SK-N-SH (cell line): Measurements from ENCODE around the gene OR52M1. TPM values are rescaled to one million over a fixed set of nuclear protein-coding genes. Genes with fewer than 3 reads are reported as not detected.

Source experiments
- CTCF ChIA-PET: fragments of 300-600, 350-600 bp; formaldehyde crosslinking; extraction: SDS; loops from one replicate; lab custom pipeline; 2021; lab: Yijun Ruan, JAX
- POLR2A ChIA-PET: fragments of 350-600 bp; sonication (Branson Sonifier 250); formaldehyde crosslinking; extraction: SDS; loops from one replicate; lab custom pipeline; 2020; ENCODE audit warnings: antibody characterized with exemption, inconsistent platforms; lab: Yijun Ruan, JAX
- DNase-seq: peaks from one replicate; pipeline ENCODE4 v3.0.0; 2012
- H2AFZ ChIP-seq: fragments of 200-600 bp; sonication (generic); 2 replicates; pipeline ENCODE4 v1.8.1; 2016; ENCODE audit warnings: antibody characterized with exemption, mild to moderate bottlenecking, low read depth
- H3F3A ChIP-seq: fragments of 200-600 bp; sonication (generic); replicated peaks from 2 replicates; pipeline ENCODE3; 2016; ENCODE audit warnings: antibody characterized with exemption, mild to moderate bottlenecking; ENCODE audit not compliant: insufficient read depth
- H3K27ac ChIP-seq, 2 experiments: fragments of 200-500 bp in 1 of 2; fragments of 200-600 bp in 1 of 2; sonication (Bioruptor generic) in 1 of 2; sonication (generic), shearing (Covaris generic) in 1 of 2; 2 replicates each; pipeline versions ENCODE4 v1.5.1 to v1.6.1; 2014 to 2016; ENCODE audit warnings: low read depth in 2 of 2, inconsistent platforms in 1 of 2, low read length in 1 of 2, mild to moderate bottlenecking in 1 of 2, mixed read lengths in 1 of 2
- H3K27me3 ChIP-seq: fragments of 200-600 bp; sonication (generic), shearing (Covaris generic); 2 replicates; pipeline ENCODE4 v1.6.1; 2016; ENCODE audit warnings: mixed run types; ENCODE audit not compliant: insufficient read depth
- H3K36me3 ChIP-seq, 2 experiments: fragments of 200-500 bp in 1 of 2; fragments of 200-600 bp in 1 of 2; sonication (Bioruptor generic) in 1 of 2; sonication (generic) in 1 of 2; replicated peaks in 1 of 2; 2 replicates each; pipeline versions ENCODE3 to v1.5.1; 2014 to 2016; ENCODE audit warnings: low read length in 1 of 2, mild to moderate bottlenecking in 1 of 2; ENCODE audit not compliant: insufficient read depth in 2 of 2, control insufficient read depth in 1 of 2
- H3K4me1 ChIP-seq, 2 experiments: fragments of 200-500 bp in 1 of 2; fragments of 200-600 bp in 1 of 2; sonication (Bioruptor generic) in 1 of 2; sonication (generic), shearing (Covaris generic) in 1 of 2; 2 replicates each; pipeline versions ENCODE4 v1.5.1 to v1.6.1; 2014 to 2016; ENCODE audit warnings: low read depth in 1 of 2, low read length in 1 of 2, mixed run types in 1 of 2; ENCODE audit not compliant: insufficient read depth in 2 of 2, control insufficient read depth in 1 of 2
- H3K4me2 ChIP-seq: fragments of 200-600 bp; sonication (generic), shearing (Covaris generic); 2 replicates; pipeline ENCODE4 v1.6.1; 2017; ENCODE audit warnings: mixed run types
- H3K4me3 ChIP-seq, 2 experiments: fragments of 200-500 bp in 1 of 2; fragments of 200-600 bp in 1 of 2; sonication (Bioruptor generic) in 1 of 2; sonication (generic), shearing (Covaris generic) in 1 of 2; 2 replicates each; pipeline versions ENCODE4 v1.5.1 to v1.8.1; 2014 to 2016; ENCODE audit warnings: low read depth in 2 of 2, inconsistent platforms in 1 of 2, low read length in 1 of 2, mild to moderate bottlenecking in 1 of 2, mixed read lengths in 1 of 2, moderate library complexity in 1 of 2
- H3K79me2 ChIP-seq: fragments of 200-600 bp; sonication (generic); 2 replicates; pipeline ENCODE4 v1.8.1; 2017; ENCODE audit warnings: mild to moderate bottlenecking; ENCODE audit not compliant: insufficient read depth
- H3K9ac ChIP-seq: fragments of 200-600 bp; sonication (generic); 2 replicates; pipeline ENCODE4 v1.6.1; 2017; ENCODE audit warnings: mixed run types
- H3K9me2 ChIP-seq: fragments of 200-600 bp; sonication (generic); 2 replicates; pipeline ENCODE4 v1.6.1; 2017; ENCODE audit warnings: mixed run types
- H3K9me3 ChIP-seq: fragments of 200-600 bp; sonication (generic); 2 replicates; pipeline ENCODE4 v1.6.1; 2017; ENCODE audit warnings: mixed run types, mild to moderate bottlenecking, moderate library complexity
- H4K20me1 ChIP-seq: fragments of 200-600 bp; sonication (generic); 2 replicates; pipeline ENCODE4 v1.6.1; 2017; ENCODE audit warnings: mild to moderate bottlenecking, mixed run types; ENCODE audit not compliant: insufficient read depth
- ELF1 ChIP-seq: IDR thresholded peaks from 2 replicates; pipeline ENCODE4 v1.4.0; 2012
- FOSL2 ChIP-seq: IDR thresholded peaks from 2 replicates; pipeline ENCODE4 v1.4.0; 2012; ENCODE audit warnings: low read depth, mild to moderate bottlenecking, moderate library complexity, borderline replicate concordance
- FOXJ3 ChIP-seq: sonication (generic); formaldehyde crosslinking; IDR thresholded peaks from 2 replicates; pipeline ENCODE4 v1.5.1; 2020; ENCODE audit warnings: mild to moderate bottlenecking, missing genetic modification reagents
- FOXM1 ChIP-seq: IDR thresholded peaks from 2 replicates; pipeline ENCODE4 v1.4.0; 2012; ENCODE audit warnings: low read depth, mild to moderate bottlenecking
- GABPA ChIP-seq: IDR thresholded peaks from 2 replicates; pipeline ENCODE4 v1.4.0; 2012; ENCODE audit warnings: low read depth, mild to moderate bottlenecking
- GATA2 ChIP-seq: sonication (generic); formaldehyde crosslinking; IDR thresholded peaks from 2 replicates; pipeline ENCODE4 v1.5.0; 2020; ENCODE audit warnings: mild to moderate bottlenecking, missing genetic modification reagents
- MEF2A ChIP-seq: IDR thresholded peaks from 2 replicates; pipeline ENCODE4 v1.4.0; 2012; ENCODE audit warnings: low read depth, borderline replicate concordance
- MXI1 ChIP-seq: IDR thresholded peaks from 2 replicates; pipeline ENCODE4 v1.6.1; 2012; ENCODE audit warnings: mild to moderate bottlenecking, low read depth, low read length, improper control_type of control experiment
- POLR2AphosphoS5 ChIP-seq: IDR thresholded peaks from 2 replicates; pipeline ENCODE4 v1.6.1; 2012; ENCODE audit warnings: low read depth, low read length
- RCOR1 ChIP-seq: fragments of 150-350 bp; IDR thresholded peaks from 2 replicates; pipeline ENCODE4 v1.6.1; 2017; ENCODE audit warnings: antibody characterized with exemption, low read length
- RXRA ChIP-seq: IDR thresholded peaks from 2 replicates; pipeline ENCODE4 v1.4.0; 2012; ENCODE audit warnings: low read depth, mild to moderate bottlenecking, borderline replicate concordance
- SIN3A ChIP-seq: IDR thresholded peaks from 2 replicates; pipeline ENCODE4 v1.6.1; 2012; ENCODE audit warnings: low read depth, mild to moderate bottlenecking, low read length, moderate library complexity, borderline replicate concordance
- SMC3 ChIP-seq: IDR thresholded peaks from 2 replicates; pipeline ENCODE4 v1.6.1; 2012; ENCODE audit warnings: low read depth, low read length, improper control_type of control experiment
- TAF1 ChIP-seq: IDR thresholded peaks from 2 replicates; pipeline ENCODE4 v1.6.1; 2012; ENCODE audit warnings: low read depth, mild to moderate bottlenecking, low read length, moderate library complexity, borderline replicate concordance
- TCF12 ChIP-seq: IDR thresholded peaks from 2 replicates; pipeline ENCODE4 v1.4.0; 2012
- TEAD4 ChIP-seq: IDR thresholded peaks from 2 replicates; pipeline ENCODE4 v1.4.0; 2012; ENCODE audit warnings: mild to moderate bottlenecking, borderline replicate concordance; ENCODE audit not compliant: insufficient read depth
- WGBS: methylation state at CpG from one replicate; pipeline ENCODE4 v1.1.6; 2017; ENCODE audit warnings: low lambda C conversion rate; 5-methylcytosine and 5-hydroxymethylcytosine counted together
- polyA plus RNA-seq, 3 experiments: library from polyadenylated mRNA; depleted of rRNA; stranded (reverse); fragments of >200 nt; gene quantifications; 2 replicates each; pipeline ENCODE4 v1.2.3, GENCODE V29; 2012
- TF ChIP-seq, protein P1 (sequence below): IDR thresholded peaks from 2 replicates; pipeline ENCODE4 v1.4.0; 2012; ENCODE audit warnings: low read depth
- TF ChIP-seq, protein P2 (sequence below): IDR thresholded peaks from 2 replicates; pipeline ENCODE4 v1.4.0; 2012; ENCODE audit warnings: low read depth, borderline replicate concordance
- TF ChIP-seq, protein P3 (sequence below): fragments of 200-600 bp; sonication (generic); IDR thresholded peaks from 2 replicates; pipeline ENCODE4 v1.6.1; 2017; ENCODE audit warnings: antibody characterized with exemption, mild to moderate bottlenecking, moderate library complexity
- TF ChIP-seq, protein P4 (sequence below): IDR thresholded peaks from 2 replicates; pipeline ENCODE4 v1.6.1; 2012; ENCODE audit warnings: mild to moderate bottlenecking, low read depth, low read length, moderate library complexity
- TF ChIP-seq, protein P5 (sequence below): IDR thresholded peaks from 2 replicates; pipeline ENCODE4; 2012

Gene OR52M1
- polyA plus RNA-seq, 1 of the 3 experiments (the other 2 are of a cell fraction): not detected

DNA sequence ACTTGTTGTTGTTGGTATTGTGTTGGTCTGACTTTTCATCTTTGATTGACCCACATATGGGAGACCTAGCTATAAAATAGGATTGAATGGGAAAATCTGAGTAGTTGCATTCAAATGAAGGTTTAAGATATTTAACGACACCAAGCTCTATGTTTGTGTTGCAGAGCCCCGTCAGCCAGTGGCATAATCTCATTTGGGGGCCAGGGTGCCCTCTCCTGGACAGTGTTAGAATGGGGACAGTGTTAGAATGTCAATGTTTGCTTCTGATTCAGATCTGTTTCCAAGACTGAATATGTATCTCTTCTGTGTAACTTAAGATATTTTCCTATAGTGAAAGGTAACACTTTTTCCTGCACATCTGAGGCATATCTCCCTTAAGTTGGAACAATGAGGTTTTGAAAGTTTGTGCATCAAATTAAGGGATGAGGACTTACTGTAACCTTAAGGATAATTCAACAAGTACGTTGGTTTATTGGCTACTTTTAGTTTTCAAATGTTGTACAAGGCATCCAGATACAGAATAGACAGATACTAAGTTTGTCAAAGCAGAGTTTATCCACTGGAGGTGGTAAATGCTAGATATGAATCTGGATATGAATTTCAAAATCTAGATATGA is 5.3 kb upstream of the OR52M1 start (continued):
- TF ChIP-seq SMC3 (peak; percentile 63), ELF1 (no peak), TAF1 (no peak)

DNA sequence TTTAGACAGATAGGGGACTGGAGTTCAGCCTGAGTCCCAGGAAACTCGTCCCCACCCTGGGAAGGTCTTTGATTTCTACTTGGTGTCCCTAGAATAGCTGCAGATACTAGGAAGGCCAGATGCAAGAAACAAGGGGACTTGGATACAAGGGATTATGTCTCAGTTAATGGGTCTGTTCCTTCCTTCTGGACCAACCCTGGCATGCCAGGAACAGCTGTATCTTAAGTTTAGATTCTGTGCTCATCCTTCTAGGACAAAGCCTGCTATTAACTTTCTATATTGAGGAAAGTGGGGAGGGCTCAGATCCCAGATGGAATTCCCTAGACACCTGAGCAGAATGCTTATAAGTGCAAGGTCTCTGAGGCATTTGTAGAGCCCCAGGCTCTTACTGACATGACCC is 3.9 kb upstream of the OR52M1 start:
- Histone ChIP-seq H4K20me1 (no peaks in the 10 kb centered on the region), H3K9me3 (no peaks in the 10 kb centered on the region), H3F3A (no peaks in the 10 kb centered on the region), H2AFZ (no peak overlapping the region), H3K4me3 (no peak overlapping the region), H3K27ac (no peak overlapping the region), H3K9me2 (no peaks in the 10 kb centered on the region), H3K36me3 (no peaks in the 10 kb centered on the region), H3K27me3 (peaks cover 5% of the 10 kb centered on the region; the same call in 1 of the 2 replicates), H3K4me2 (no peak overlapping the region), H3K4me1 (no peaks in the 10 kb centered on the region), H3K79me2 (no peaks in the 10 kb centered on the region), H3K9ac (no peak overlapping the region)
- no peak for TF ChIP-seq FOSL2
- no peak for TF ChIP-seq GATA2 (CRISPR knock-in tag)
- TF ChIP-seq, protein P1, sequence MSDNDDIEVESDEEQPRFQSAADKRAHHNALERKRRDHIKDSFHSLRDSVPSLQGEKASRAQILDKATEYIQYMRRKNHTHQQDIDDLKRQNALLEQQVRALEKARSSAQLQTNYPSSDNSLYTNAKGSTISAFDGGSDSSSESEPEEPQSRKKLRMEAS: no peak
- no peak for TF ChIP-seq FOXJ3 (CRISPR knock-in tag)
- no peak for TF ChIP-seq POLR2AphosphoS5
- TF ChIP-seq, protein P2, sequence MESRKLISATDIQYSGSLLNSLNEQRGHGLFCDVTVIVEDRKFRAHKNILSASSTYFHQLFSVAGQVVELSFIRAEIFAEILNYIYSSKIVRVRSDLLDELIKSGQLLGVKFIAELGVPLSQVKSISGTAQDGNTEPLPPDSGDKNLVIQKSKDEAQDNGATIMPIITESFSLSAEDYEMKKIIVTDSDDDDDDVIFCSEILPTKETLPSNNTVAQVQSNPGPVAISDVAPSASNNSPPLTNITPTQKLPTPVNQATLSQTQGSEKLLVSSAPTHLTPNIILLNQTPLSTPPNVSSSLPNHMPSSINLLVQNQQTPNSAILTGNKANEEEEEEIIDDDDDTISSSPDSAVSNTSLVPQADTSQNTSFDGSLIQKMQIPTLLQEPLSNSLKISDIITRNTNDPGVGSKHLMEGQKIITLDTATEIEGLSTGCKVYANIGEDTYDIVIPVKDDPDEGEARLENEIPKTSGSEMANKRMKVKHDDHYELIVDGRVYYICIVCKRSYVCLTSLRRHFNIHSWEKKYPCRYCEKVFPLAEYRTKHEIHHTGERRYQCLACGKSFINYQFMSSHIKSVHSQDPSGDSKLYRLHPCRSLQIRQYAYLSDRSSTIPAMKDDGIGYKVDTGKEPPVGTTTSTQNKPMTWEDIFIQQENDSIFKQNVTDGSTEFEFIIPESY: no peak
- TF ChIP-seq GABPA: no peak
- no peak for TF ChIP-seq SIN3A
- no peak for TF ChIP-seq ELF1
- TF ChIP-seq RCOR1: no peak
- no peak for TF ChIP-seq RXRA
- TF ChIP-seq TEAD4: no peak
- no peak for TF ChIP-seq MXI1
- TF ChIP-seq MEF2A: no peak
- TF ChIP-seq, protein P3, sequence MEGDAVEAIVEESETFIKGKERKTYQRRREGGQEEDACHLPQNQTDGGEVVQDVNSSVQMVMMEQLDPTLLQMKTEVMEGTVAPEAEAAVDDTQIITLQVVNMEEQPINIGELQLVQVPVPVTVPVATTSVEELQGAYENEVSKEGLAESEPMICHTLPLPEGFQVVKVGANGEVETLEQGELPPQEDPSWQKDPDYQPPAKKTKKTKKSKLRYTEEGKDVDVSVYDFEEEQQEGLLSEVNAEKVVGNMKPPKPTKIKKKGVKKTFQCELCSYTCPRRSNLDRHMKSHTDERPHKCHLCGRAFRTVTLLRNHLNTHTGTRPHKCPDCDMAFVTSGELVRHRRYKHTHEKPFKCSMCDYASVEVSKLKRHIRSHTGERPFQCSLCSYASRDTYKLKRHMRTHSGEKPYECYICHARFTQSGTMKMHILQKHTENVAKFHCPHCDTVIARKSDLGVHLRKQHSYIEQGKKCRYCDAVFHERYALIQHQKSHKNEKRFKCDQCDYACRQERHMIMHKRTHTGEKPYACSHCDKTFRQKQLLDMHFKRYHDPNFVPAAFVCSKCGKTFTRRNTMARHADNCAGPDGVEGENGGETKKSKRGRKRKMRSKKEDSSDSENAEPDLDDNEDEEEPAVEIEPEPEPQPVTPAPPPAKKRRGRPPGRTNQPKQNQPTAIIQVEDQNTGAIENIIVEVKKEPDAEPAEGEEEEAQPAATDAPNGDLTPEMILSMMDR: no peak
- TF ChIP-seq SMC3: no peak
- TF ChIP-seq, protein P4, sequence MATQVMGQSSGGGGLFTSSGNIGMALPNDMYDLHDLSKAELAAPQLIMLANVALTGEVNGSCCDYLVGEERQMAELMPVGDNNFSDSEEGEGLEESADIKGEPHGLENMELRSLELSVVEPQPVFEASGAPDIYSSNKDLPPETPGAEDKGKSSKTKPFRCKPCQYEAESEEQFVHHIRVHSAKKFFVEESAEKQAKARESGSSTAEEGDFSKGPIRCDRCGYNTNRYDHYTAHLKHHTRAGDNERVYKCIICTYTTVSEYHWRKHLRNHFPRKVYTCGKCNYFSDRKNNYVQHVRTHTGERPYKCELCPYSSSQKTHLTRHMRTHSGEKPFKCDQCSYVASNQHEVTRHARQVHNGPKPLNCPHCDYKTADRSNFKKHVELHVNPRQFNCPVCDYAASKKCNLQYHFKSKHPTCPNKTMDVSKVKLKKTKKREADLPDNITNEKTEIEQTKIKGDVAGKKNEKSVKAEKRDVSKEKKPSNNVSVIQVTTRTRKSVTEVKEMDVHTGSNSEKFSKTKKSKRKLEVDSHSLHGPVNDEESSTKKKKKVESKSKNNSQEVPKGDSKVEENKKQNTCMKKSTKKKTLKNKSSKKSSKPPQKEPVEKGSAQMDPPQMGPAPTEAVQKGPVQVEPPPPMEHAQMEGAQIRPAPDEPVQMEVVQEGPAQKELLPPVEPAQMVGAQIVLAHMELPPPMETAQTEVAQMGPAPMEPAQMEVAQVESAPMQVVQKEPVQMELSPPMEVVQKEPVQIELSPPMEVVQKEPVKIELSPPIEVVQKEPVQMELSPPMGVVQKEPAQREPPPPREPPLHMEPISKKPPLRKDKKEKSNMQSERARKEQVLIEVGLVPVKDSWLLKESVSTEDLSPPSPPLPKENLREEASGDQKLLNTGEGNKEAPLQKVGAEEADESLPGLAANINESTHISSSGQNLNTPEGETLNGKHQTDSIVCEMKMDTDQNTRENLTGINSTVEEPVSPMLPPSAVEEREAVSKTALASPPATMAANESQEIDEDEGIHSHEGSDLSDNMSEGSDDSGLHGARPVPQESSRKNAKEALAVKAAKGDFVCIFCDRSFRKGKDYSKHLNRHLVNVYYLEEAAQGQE: no peak
- TF ChIP-seq FOXM1: no peak
- TF ChIP-seq, protein P5, sequence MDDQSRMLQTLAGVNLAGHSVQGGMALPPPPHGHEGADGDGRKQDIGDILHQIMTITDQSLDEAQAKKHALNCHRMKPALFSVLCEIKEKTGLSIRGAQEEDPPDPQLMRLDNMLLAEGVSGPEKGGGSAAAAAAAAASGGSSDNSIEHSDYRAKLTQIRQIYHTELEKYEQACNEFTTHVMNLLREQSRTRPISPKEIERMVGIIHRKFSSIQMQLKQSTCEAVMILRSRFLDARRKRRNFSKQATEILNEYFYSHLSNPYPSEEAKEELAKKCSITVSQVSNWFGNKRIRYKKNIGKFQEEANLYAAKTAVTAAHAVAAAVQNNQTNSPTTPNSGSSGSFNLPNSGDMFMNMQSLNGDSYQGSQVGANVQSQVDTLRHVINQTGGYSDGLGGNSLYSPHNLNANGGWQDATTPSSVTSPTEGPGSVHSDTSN: no peak
- TF ChIP-seq TCF12: no peak
- CTCF ChIA-PET: interaction anchor here (1.1 to 5.5 kb wide), 4 partner anchors 10 to 354 kb away, joined by 3 to 63 read pairs (median 6); no protein-coding TSS in a partner anchor
- POLR2A ChIA-PET: no interaction called here
- 0% methylated on average over 1 of the region's 1 CpG for WGBS
- no peak for DNase-seq
